WI38 (cell line): Measurements from ENCODE around the gene PHACTR1.

Experiments used
- H3K4me3 ChIP-seq: 2 replicates; pipeline ENCODE4 v1.5.1; 2011; ENCODE audit warnings: low read depth, mild to moderate bottlenecking, control low read depth, low read length
- CTCF ChIP-seq: IDR thresholded peaks from 2 replicates; pipeline ENCODE4 v1.5.1; 2012; ENCODE audit warnings: low read depth, mild to moderate bottlenecking, control low read depth, low read length

Gene PHACTR1

GRCh38 chr6:12811519-12811918, 95.0 kb downstream of the PHACTR1 start:
- no peak overlapping the region for H3K4me3 ChIP-seq
- TF ChIP-seq CTCF = no peak

DNA sequence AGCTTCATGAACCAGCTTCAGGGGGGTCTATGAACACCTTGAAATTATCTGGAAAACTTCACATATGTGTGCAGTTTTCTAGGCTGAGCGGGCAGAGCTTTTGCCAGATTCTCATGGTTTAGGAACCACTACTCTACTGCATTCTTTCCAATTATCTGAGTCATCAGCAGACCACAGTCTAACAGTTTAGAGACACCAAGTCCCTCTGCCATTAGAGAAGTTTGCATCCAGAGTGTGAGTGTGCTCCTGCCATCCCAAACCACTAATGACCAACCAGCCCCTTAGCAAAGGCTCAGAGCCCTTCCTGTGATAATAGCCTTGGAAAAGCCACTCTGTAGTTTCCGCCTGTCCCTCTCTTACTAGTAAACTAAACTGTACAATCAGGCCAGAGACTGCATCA, 96.8 kb downstream of the PHACTR1 start:
- H3K4me3 ChIP-seq = no peak overlapping the region
- TF ChIP-seq CTCF = no peak

DNA sequence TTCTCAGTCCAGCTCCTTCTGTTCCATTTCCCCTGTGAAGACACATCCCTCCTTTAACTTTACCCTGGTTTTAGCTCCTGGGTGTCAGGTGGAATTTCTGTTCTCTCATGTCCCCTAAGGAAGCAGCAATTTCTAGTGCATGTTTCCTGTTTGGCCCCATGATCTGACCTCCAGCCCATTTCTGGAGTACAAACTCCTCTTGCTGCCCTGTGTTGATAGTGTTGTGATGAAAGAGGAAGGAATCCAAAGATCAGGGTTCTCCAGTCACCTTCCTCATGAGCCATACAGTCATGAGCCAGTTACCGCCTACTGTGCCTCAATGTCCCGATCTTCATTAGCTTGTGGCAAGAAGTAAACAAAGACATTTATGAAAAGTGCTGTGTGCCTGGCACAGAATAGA, 97.4 kb downstream of the PHACTR1 start:
- no peak for TF ChIP-seq CTCF
- no peak overlapping the region for H3K4me3 ChIP-seq

- TF ChIP-seq CTCF = no peak
- H3K4me3 ChIP-seq = no peak overlapping the region
These were observed 98.5 kb downstream of the PHACTR1 start for GRCh38 chr6:12815089-12815488.

- no peak for TF ChIP-seq CTCF
These were observed 99.5 kb downstream of the PHACTR1 start for GRCh38 chr6:12815884-12816600.

GRCh38 chr6:12818324-12818723, 101.8 kb downstream of the PHACTR1 start:
- no peak for TF ChIP-seq CTCF
- H3K4me3 ChIP-seq = no peak overlapping the region

More at GRCh38 chr6:12815884-12816600, 99.5 kb downstream of the PHACTR1 start:
- no peak overlapping the region for H3K4me3 ChIP-seq

DNA sequence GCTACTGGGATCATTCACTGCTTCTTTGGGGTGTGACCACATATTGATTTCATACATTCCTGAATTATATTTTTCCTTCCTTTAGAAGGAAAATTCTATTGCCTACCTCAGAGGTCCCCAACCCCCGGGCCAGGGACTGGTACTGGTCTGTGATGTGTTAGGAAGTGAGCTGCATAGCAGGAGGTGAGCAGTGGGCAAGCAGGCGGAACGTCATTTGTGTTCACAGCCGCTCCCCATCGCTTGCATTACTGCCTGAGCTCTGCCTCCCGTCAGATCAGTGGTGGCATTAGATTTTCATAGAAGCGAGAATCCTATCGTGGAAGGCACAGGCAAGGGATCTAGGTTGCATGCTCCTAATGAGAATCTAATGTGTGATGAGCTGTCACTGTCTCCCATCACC, 107.3 kb downstream of the PHACTR1 start:
- no peak overlapping the region for H3K4me3 ChIP-seq
- TF ChIP-seq CTCF = no peak
